Vagina (tissue), 2 donors: ENCODE results near the gene ASB15. TPM values are rescaled to one million over a fixed set of nuclear protein-coding genes. Genes with fewer than 3 reads are reported as not detected.

ENCODE experiments used
- DNase-seq, 2 donors: peaks; one replicate each; pipeline ENCODE4 v3.0.0-alpha.2; 2017; ENCODE audit errors: extremely low spot score in 2 of 2
- H3K27ac ChIP-seq: fragments of 200-600 bp; sonication (generic); one replicate; pipeline ENCODE4 v1.5.1; 2019
- H3K27me3 ChIP-seq: fragments of 200-600 bp; sonication (generic); one replicate; pipeline ENCODE4 v1.5.1; 2019
- H3K36me3 ChIP-seq, 2 donors: fragments of 200-600 bp; sonication (generic); one replicate each; pipeline ENCODE4 v1.5.1; 2017 to 2019
- H3K4me1 ChIP-seq: fragments of 200-600 bp; sonication (generic); one replicate; pipeline ENCODE4 v1.5.1; 2019
- H3K4me3 ChIP-seq, 2 donors: fragments of 200-600 bp; sonication (generic); 1 replicate in 1 of 2; 2 replicates in 1 of 2; pipeline ENCODE4 v1.5.1; 2016 to 2019
- H3K9me3 ChIP-seq: fragments of 200-600 bp; sonication (generic); one replicate; pipeline ENCODE4 v1.5.1; 2019
- POLR2A ChIP-seq, 2 donors: fragments of 450-650 bp; IDR thresholded peaks; one replicate each; pipeline ENCODE4 v1.6.1; 2017; ENCODE audit warnings: antibody characterized with exemption in 2 of 2, mild to moderate bottlenecking in 2 of 2, moderate library complexity in 2 of 2
- POLR2AphosphoS5 ChIP-seq, 2 donors: sonication (generic); formaldehyde crosslinking; IDR thresholded peaks; one replicate each; pipeline ENCODE4 v1.9.0; 2017; ENCODE audit warnings: antibody characterized with exemption in 2 of 2, mild to moderate bottlenecking in 2 of 2, low read depth in 1 of 2; ENCODE audit not compliant: insufficient read depth in 1 of 2
- intact Hi-C: fragments of 100-400 bp; cut with DNase I; formaldehyde crosslinking; loops from one replicate; pipeline ENCODE4 v1.15.1; 2023
- total RNA-seq: library from RNA; depleted of rRNA; stranded (reverse); fragments of >200 nt; gene quantifications from one replicate; pipeline ENCODE4 v1.2.3, GENCODE V29; 2016
- TF ChIP-seq, protein P1 (sequence below), 3 experiments: fragments of 450-650 bp in 2 of 3; fragments of 200-600 bp in 1 of 3; sonication (generic) in 1 of 3; IDR thresholded peaks; one replicate each; pipeline ENCODE4 v1.5.1; 2017 to 2019; ENCODE audit warnings: antibody characterized with exemption in 3 of 3, mild to moderate bottlenecking in 2 of 3, moderate library complexity in 2 of 3

ASB15 gene
- total RNA-seq, 1 donor from 2014 or later = not detected

DNA sequence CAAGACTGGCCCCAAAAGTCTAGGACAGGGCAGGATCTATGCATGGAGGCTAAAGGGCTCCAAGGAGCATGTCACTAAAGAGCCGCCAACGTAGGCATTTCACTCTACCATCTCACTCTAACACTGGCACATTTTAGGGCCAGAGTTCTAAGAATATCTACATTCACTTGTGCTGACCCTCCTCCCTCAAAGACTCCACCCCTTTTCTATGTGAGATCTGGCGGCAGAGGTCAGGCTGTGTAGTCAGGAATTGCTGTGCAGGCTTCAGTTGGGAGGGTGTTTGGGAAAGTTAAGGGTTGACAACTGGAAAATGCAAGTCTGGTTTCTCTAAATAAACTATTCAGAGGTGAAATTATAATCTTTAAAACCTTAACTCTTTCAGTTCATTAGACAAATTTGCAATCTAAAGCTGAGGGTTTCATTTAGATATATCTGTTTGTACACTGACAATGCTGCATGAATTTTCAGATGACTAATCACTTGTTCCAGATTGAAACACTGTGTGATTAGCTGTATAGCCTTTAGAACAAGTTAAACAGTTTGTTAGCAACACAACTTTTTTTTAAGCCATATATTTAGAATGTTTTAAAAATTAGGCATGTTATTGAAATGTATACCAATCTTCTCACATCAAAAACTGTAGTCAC lies 72.3 kb downstream of the ASB15 start:
- H3K27me3 ChIP-seq = no peaks in the 10 kb centered on the region
- no peaks in the 10 kb centered on the region for H3K9me3 ChIP-seq
- H3K36me3 ChIP-seq = no peaks in the 10 kb centered on the region
- DNase-seq = no peak
- H3K4me1 ChIP-seq = peaks cover 13% of the 10 kb centered on the region
- intact Hi-C loops = no loop called here
- TF ChIP-seq, protein P1, sequence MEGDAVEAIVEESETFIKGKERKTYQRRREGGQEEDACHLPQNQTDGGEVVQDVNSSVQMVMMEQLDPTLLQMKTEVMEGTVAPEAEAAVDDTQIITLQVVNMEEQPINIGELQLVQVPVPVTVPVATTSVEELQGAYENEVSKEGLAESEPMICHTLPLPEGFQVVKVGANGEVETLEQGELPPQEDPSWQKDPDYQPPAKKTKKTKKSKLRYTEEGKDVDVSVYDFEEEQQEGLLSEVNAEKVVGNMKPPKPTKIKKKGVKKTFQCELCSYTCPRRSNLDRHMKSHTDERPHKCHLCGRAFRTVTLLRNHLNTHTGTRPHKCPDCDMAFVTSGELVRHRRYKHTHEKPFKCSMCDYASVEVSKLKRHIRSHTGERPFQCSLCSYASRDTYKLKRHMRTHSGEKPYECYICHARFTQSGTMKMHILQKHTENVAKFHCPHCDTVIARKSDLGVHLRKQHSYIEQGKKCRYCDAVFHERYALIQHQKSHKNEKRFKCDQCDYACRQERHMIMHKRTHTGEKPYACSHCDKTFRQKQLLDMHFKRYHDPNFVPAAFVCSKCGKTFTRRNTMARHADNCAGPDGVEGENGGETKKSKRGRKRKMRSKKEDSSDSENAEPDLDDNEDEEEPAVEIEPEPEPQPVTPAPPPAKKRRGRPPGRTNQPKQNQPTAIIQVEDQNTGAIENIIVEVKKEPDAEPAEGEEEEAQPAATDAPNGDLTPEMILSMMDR (IDR thresholded peaks at IDR 0.05) = no peak
- TF ChIP-seq POLR2AphosphoS5 (IDR thresholded peaks at IDR 0.05; ENCODE audit: insufficient read depth in 1 of 2, low read depth in 1 of 2) (no peak), POLR2A (IDR thresholded peaks at IDR 0.05) (no peak)
- peak overlapping the region; percentile 1 for H3K27ac ChIP-seq
- H3K4me3 ChIP-seq = no peak overlapping the region

DNA sequence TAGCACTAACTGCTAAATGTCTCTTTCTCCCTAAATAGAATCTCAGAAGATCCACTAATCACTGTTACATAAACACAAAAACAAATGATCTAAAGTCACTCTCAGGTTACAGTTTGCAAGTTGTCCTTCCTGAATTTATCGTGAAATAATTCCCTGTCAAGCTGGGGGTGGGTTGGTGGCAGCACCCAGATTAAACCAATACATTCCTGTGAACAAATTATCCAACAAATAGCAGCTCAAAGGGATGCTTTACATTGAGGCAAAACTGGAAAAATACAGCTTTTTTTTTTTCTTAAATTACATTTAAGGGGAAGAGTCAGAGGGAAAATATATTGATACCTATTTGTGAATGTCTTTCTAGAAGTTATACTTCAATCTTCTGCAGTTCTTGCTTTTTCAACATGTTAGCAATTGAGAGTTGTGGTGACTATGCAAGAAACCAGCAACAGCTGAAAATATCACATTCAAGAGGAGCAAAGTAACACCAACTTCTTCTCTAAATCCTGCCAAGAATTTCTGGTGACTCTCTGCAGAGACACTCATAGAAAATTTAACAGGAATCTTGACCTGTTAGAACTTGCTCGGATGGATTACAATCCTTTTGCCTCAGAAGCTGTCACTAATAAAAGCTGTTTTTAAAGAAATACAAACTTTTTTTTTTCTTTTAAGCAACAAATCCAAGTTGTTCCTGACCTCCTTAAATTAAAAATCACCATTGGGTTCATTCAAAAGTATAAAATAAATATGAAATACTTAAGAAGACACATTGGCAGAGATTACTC lies 73.0 kb downstream of the ASB15 start:
- no peaks in the 10 kb centered on the region for H3K36me3 ChIP-seq
- peaks cover 13% of the 10 kb centered on the region for H3K4me1 ChIP-seq
- H3K27ac ChIP-seq = no peak overlapping the region
- intact Hi-C loops = no loop called here
- H3K9me3 ChIP-seq = no peaks in the 10 kb centered on the region
- no peak overlapping the region for H3K4me3 ChIP-seq
- no peak for TF ChIP-seq POLR2A (IDR thresholded peaks at IDR 0.05)
- TF ChIP-seq, protein P1 (IDR thresholded peaks at IDR 0.05) = no peak
- peak in 1 of 2 donors; percentile 87 for TF ChIP-seq POLR2AphosphoS5 (IDR thresholded peaks at IDR 0.05; ENCODE audit: insufficient read depth in 1 of 2, low read depth in 1 of 2)
- DNase-seq = no peak
- no peaks in the 10 kb centered on the region for H3K27me3 ChIP-seq

DNA sequence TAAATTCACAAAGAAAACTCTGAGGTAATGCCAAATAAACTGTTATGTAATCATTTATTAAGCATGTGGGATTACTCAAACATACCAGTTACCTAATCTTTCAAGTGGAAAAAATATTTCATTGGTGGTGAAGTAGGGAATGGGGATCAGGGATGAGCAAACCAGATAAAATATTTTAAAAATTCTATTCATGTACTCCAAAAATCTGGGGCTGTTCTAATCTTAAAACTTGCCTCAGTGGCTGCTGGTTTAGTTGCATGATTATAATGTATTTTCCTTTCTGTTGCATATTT lies 73.5 kb downstream of the ASB15 start:
- peaks cover 13% of the 10 kb centered on the region for H3K4me1 ChIP-seq
- intact Hi-C loops = no loop called here
- no peaks in the 10 kb centered on the region for H3K36me3 ChIP-seq
- H3K9me3 ChIP-seq = no peaks in the 10 kb centered on the region
- H3K27me3 ChIP-seq = no peaks in the 10 kb centered on the region
- no peak for DNase-seq
- no peak for TF ChIP-seq POLR2A (IDR thresholded peaks at IDR 0.05)
- TF ChIP-seq, protein P1 (IDR thresholded peaks at IDR 0.05) = no peak
- TF ChIP-seq POLR2AphosphoS5 (IDR thresholded peaks at IDR 0.05; ENCODE audit: insufficient read depth in 1 of 2, low read depth in 1 of 2) = peak in 1 of 2 donors; percentile 76
- no peak overlapping the region for H3K4me3 ChIP-seq
- H3K27ac ChIP-seq = no peak overlapping the region

DNA sequence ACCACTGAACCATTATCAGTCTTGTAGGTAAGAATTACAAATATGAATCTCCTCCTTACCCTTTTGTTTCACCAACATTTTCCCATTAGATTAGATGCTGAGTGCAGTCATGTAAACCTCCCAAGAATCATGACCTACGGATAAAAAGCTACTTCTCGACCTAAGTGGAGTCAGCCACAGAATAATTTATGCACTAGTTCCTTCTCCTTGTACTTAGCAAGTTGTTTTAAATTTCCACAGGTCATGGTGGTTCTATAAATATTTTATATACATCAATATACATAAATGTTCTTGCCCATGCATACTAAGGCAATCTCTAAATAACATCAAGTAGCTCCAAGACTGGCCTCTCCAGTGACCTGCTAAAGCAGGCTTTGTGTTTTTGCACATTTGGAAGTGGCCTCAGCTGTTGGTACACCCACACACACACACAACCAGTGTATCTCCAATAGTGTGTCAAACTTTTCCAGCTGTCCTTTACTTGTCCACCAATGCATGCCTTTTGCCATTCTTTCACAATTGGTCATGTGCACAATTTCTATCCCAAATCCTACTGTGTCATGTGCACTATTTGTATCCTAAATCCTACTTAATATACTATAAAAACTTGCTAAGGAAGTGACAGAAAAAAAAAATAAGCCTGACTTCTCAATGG lies 75.6 kb downstream of the ASB15 start:
- Histone ChIP-seq H3K4me3 (no peak overlapping the region), H3K27ac (no peak overlapping the region), H3K9me3 (no peaks in the 10 kb centered on the region), H3K27me3 (no peaks in the 10 kb centered on the region), H3K36me3 (peaks cover 0 to 5% of the 10 kb centered on the region in 2 donors), H3K4me1 (peaks cover 13% of the 10 kb centered on the region)
- intact Hi-C loops = no loop called here
- DNase-seq = no peak
- TF ChIP-seq, protein P1 (IDR thresholded peaks at IDR 0.05) = no peak
- no peak for TF ChIP-seq POLR2AphosphoS5 (IDR thresholded peaks at IDR 0.05; ENCODE audit: insufficient read depth in 1 of 2, low read depth in 1 of 2)
- no peak for TF ChIP-seq POLR2A (IDR thresholded peaks at IDR 0.05)
